Muscle of back (tissue), 13 donors: ENCODE results near the gene PFKFB3. TPM values are rescaled to one million over a fixed set of nuclear protein-coding genes. Genes with fewer than 3 reads are reported as not detected.
A peak's percentile ranks its signal among the peaks of the same experiment; 100 is the strongest.
"Not testable (repeated sequence)": the region's sequence is repeated elsewhere in the genome, so short reads cannot be mapped to it uniquely, and the experiment has no call there.

Source experiments
- DNase-seq, 3 donors: peaks; one replicate each; pipeline versions ENCODE4 v3.0.0 to v3.0.0-alpha.2; 2013
- long read RNA-seq, 9 donors: transcript quantifications; one replicate each; lab custom pipeline, GENCODE V29; 2026
- polyA plus RNA-seq, 10 donors: library from polyadenylated mRNA; unstranded; fragments of 120-200 nt; gene quantifications; one replicate each; pipeline ENCODE4 v1.2.1, GENCODE V29; 2013; ENCODE audit not compliant: insufficient read length in 10 of 10

PFKFB3 gene
- polyA plus RNA-seq = 10 to 100 TPM in 7 of 10 donors, 1 to 10 TPM in 3; 9.2 to 15.8 (median 12.2) TPM
- long read RNA-seq, donor 1 = 0 reads
- long read RNA-seq, donor 2, full-length matches to known transcripts = 2 of 2 reads
- long read RNA-seq, donor 2, partial matches to known transcripts = 0 of 2 reads
- long read RNA-seq, donor 2, other reads (novel, unspliced or antisense) = 0 of 2 reads
- long read RNA-seq, donor 3 = 0 reads
- long read RNA-seq, donor 4, full-length matches to known transcripts = 1 of 1 reads
- long read RNA-seq, donor 4, partial matches to known transcripts = 0 of 1 reads
- long read RNA-seq, donor 4, other reads (novel, unspliced or antisense) = 0 of 1 reads
- long read RNA-seq, donor 5 = 0 reads
- long read RNA-seq, donor 6 = 0 reads
- long read RNA-seq, donor 7, full-length matches to known transcripts = 1 of 11 reads
- long read RNA-seq, donor 7, partial matches to known transcripts = 10 of 11 reads
- long read RNA-seq, donor 7, other reads (novel, unspliced or antisense) = 0 of 11 reads
- long read RNA-seq, donor 8 = 0 reads
- long read RNA-seq, donor 9 = 0 reads

DNA sequence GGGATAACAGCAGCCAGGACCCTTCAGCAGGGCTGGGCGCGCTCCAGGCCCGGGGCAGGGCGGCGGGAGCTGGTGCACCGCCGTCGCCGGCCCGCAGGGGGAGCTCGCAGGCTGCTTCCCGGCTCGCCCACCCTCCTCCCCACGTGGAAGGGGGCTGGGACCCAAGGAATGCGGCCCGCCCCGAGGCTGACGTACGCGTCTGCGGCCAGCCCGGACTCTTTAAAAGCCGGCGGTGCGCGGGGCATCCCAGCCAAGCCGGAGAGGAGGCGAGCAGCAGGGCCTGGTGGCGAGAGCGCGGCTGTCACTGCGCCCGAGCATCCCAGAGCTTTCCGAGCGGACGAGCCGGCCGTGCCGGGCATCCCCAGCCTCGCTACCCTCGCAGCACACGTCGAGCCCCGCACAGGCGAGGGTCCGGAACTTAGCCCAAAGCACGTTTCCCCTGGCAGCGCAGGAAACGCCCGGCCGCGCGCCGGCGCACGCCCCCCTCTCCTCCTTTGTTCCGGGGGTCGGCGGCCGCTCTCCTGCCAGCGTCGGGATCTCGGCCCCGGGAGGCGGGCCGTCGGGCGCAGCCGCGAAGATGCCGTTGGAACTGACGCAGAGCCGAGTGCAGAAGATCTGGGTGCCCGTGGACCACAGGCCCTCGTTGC, at the start of gene PFKFB3:
TSS of gene PFKFB3 (plus strand) at position 249 of the 647 bp plus-strand sequence. CDS start at position 578, 329 bp downstream.
- peak; percentile 95 to 98 (median 96) for DNase-seq

DNA sequence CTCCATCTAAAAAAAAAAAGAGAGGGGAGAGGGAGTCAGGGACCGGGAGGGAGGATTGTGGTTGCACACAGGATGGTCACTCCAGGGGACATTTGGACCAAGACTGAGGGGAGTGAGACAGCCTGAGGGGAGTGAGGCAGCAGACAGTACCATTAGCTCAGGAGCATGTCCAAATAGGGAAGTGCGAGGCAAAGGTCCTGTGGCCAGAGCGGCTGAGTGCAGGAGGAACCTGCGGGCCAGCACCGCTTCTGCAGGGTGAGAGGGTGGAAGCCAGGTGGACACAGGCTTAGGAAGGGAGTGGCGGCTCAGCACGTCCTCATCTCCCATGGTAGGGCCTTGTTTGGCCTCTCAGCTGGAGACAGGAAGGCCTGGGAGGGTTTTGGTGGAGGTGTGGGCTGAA, 48.9 kb upstream of the PFKFB3 start:
- DNase-seq = no peak

DNA sequence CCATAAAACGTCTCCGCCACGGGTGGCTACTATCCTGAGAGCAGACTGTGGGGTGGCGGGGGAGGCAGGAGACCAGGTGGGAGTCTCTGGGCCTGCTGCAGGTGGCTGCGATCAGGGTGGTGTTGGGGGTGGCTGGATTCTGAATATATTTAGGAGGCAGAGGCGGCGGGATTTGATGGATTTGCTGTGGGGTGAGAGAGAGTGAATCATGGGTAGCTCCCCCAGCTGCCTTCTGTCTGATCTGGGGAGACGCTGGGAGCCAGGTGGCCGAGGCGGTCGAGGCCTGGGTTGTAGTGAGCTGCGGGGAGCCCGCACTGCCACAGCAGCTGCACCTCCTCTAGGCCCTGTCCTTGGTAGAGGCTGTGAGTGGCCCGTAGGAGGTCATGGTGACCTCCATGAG, 48.2 kb upstream of the PFKFB3 start:
- no peak for DNase-seq

GRCh38 chr10:6158276-6158675, 44.5 kb upstream of the PFKFB3 start:
- DNase-seq = no peak

DNA sequence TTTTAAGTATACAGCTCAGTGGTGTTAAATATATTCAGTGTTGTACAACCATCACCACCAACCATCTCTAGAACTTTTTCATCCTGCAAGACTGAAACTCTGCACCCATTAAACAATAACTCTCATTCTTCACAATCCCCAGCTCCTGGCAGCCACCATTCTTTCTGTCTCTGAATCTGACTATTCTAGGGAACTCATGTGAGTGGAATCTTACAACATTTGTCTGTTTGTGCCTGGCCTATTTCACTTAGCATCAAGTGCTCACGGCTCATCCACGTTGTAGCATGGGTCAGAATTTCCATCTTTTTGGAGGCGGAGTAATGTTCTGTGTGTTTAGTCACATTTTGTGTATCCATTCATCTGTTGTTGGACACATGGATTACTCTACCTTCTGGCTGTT, 40.8 kb upstream of the PFKFB3 start:
- DNase-seq = no peak

GRCh38 chr10:6162589-6163356, 40.0 kb upstream of the PFKFB3 start:
- no peak for DNase-seq

DNA sequence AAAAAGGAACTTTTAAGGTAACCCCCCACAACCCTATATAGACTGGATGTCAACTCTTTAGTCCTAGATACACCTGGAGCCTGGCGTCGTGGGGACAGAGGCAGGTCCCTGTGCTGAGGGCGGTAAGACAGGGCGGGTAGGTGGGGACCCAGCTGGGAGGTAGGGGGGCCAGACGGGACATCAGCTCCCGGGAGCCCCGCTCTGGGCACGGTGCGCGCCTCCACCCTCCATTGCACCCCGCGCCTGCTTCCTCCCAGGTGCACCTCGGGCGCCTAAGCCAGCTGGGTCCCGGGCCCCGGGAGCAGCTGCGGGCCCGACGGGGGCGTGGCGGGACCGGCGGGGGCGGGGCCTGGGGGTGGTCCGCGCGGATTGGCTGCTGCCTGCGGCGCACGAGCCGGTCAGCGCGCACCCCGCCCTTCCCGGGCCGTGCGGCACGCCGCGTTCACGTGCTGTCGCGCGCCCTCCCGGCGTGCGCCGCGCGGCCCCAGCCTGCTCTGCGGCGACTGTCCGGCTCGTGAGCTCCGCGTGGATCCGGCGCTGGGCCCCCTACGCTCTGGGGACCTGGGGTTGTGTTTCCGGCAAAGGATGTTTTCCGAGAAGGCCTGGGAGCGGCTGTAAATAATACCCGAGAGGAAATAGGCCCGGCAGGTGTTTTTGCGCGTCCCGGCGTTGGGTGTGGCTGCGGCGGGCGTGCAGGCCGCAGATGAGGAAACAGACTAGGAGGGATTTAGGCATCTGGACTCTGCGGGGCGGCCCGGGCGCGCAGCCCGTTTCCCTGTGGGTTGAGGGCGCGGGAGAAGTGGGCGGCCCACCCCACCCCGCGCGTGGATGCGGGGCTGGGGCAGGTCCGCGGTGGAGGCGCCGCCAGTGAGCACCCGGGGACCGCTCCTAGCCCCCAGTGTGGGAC, 39.1 kb upstream of the PFKFB3 start:
- peak; percentile 90 to 96 (median 95) for DNase-seq

- no peak for DNase-seq
Measured at GRCh38 chr10:6164271-6165095, 38.2 kb upstream of the PFKFB3 start.

- DNase-seq = no peak
Measured at GRCh38 chr10:6165221-6165725, 37.5 kb upstream of the PFKFB3 start.

DNA sequence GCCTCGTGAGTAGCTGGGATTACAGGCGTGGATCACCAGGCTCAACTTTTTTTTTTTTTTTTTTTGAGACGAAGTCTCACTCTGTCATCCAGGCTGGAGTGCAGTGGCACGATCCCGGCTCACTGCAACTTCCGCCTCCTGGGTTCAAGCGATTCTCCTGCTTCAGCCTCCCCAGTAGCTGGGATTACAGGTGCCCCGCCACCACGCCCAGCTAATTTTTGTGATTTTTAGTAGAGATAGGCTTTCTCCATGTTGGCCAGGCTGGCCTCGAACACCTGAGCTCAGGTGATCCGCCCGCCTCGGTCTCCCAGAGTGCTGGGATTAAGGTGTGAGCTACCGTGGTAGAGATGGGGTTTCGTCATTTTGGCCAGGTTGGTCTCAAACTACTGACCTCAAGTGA, 36.8 kb upstream of the PFKFB3 start:
- not testable (repeated sequence) for DNase-seq

DNA sequence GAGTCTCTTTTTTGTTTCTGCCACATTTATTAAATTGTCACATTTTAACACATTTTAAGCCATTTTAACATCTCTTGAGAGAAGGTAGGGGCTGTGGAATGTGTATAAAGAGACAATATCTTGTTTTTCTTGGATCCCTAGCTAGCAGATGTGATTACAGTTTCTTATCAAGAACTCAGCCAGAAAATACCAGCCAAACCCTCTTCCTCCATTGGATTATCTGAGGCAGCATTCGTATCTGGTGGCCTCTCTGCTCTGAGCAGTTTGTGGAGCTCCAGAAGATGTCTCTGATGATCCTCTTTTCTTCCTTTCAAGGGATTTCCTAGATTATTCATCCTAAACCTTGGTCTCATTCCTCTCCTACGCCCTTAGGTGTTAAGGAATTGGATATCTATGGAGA, 35.3 kb upstream of the PFKFB3 start:
- DNase-seq = no peak

DNA sequence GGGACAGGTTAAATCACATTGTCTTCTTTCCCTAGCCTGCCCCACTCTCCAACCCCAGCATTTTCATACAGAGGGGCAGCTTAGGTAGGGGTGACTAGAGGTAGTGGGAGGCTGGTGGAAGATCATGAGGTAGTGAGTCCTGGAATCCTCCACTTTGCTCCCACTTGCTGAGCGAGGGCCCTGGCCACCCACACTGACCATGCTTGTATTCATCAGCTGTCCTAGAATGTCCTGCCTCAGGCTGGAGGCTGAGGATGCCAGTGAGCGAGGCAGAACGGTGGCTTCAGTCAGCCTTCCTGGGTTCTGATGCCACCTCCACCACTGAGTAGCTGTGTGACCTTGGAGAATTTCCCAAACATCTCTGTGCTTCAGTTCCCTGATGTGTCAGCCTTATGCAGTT, 34.6 kb upstream of the PFKFB3 start:
- no peak for DNase-seq

GRCh38 chr10:6170638-6171037, 32.1 kb upstream of the PFKFB3 start:
- no peak for DNase-seq

- peak in 2 of 3 donors; percentile 79 to 92 for DNase-seq
Measured at GRCh38 chr10:6171881-6172695, 30.6 kb upstream of the PFKFB3 start.

DNA sequence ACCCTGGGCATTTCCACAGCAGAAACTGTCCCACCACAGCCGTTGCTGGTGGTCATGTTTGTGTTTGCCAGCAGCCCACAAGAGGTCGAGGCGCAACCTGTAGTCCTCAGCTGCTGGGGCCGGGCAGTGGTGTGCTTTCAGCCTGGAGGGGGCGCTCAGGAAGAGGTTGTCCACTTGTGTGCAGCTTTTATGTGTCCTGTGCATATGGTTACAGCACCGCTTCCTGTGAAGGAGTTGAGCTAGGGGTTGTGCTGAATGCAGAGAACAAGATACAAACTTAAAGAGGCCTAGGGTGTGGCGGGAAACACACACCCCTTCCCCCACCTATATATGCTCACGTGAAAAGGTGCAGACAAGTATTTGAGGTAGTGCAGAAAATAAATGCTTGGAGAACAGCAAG, 29.5 kb upstream of the PFKFB3 start:
- no peak for DNase-seq

DNA sequence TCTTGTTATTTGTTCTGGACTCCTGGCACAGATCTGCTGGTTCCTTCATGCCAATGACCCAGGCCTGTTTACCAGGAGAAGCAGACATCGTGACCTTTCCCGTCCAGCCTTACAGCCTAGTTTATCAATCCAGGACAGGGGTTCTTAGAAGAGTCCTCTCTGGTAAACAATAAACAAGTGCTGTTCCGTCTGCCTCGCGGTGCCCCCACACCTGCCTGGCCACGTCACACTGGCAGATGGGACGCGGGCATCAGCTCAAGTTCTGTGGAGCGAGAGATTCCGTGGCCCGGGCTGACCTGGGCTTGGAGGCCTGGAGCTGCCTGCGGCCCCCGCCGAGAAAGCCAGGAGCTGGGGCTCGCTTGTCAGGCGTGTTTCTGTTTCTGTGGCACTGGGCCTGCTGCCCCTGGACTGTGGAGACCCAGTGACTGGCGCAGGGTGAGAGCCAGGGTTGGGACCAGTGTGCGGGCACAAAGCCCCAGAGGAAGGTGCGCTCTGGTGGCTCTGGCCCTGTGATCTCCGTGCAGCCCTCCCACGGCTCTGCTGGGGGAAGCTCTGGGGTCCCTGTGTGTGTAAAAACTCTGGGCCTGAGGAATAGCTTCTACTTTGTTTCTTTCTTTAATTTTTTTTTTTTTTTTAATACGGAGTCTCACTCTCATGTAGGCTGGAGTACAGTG, 28.4 kb upstream of the PFKFB3 start:
- no peak for DNase-seq

DNA sequence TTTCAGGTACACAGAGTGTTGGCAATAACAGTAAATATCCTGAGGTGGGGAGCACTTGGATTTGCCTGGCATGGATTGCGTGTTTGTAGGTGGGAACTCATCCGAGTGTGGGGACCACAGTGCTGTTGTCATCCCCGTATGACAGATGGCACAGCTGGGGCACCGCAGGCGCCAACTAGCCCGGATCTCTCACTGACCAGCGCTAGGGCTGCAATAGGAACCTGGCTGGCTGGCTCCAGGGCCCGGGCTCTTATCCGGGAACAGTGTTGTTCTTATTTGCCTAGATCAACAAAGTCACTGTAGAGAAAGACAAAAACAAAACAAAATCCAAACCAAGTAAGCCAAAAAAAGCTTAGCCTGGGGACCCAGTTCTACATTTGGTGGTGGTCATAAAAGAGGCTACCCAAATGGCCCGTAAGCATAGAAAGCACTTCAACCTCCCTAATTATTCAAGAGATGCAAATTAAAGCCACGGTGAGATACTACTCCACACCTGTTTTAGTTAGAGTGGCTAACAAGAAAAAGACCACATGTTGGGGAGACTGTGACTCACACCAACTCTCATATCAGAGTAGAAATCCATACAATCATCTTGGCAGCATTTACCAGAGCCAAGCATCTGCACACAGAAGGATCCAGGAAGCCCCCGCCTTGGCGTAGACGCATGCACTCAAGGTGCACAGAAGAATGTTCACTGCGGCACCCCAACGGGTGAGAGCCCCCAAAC, 27.2 kb upstream of the PFKFB3 start:
- no peak for DNase-seq
